ENCODE data around the gene SLC50A1.
A peak's percentile ranks its signal among the peaks of the same experiment; 100 is the strongest.

Gene SLC50A1

DNA sequence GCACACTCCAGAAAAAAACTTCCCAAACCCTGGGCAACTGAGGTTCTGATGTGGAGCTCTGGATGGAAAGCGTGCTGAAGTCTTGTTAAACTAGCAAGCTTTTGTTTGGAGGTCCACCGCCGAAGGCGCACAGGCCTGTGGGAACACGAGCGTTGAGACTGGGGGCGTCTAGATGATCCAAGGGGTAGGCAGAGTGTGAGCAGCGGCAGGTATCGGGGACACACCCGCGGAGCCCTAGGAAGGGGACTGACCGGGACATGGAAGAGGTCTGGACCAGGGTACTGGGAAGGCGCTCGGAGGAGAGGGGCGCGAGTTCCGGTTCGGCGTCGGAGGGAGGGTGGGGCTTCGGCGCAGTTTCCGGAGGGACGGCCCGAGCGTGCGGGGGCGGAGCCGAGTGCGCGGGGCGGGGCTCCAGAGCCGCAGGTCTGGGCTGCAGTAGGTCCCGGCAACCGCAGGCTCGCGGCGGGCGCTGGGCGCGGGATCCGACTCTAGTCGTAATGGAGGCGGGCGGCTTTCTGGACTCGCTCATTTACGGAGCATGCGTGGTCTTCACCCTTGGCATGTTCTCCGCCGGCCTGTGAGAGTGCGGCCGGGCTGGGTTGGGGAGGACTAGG, at the start of gene SLC50A1:
Gene SLC50A1 (plus strand): TSS at position 438 of the 614 bp plus-strand sequence. CDS start 60 bp downstream, at position 498.
- peak; percentile 95 for DNase-seq (ENCODE audit: low spot score)
- no peak for FAIRE-seq

DNA sequence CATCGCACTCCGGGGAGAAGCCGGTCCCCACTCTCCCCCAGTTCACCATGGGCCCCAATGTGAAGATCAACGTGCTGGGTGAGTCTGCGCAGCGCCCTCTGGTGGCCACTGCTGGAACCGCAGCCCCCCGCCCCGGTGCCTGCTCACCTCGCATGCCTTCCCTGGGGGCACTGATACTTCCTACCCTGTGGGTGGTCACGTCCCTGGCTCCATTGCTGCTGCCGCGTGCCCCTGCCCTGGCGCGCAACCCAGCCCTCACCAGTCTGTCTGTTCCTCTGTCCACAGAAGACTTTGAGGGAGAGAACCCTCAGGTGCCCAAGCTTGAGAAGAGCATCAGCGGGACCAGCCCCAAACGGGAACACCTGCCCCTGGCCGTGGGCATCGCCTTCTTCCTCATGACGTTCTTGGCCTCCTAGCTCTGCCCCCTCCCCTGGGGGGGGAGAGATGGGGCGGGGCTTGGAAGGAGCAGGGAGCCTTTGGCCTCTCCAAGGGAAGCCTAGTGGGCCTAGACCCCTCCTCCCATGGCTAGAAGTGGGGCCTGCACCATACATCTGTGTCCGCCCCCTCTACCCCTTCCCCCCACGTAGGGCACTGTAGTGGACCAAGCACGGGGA, 49.4 kb upstream of the SLC50A1 start:
- DNase-seq (ENCODE audit: low spot score) (peak; percentile 78), FAIRE-seq (no peak)

DNA sequence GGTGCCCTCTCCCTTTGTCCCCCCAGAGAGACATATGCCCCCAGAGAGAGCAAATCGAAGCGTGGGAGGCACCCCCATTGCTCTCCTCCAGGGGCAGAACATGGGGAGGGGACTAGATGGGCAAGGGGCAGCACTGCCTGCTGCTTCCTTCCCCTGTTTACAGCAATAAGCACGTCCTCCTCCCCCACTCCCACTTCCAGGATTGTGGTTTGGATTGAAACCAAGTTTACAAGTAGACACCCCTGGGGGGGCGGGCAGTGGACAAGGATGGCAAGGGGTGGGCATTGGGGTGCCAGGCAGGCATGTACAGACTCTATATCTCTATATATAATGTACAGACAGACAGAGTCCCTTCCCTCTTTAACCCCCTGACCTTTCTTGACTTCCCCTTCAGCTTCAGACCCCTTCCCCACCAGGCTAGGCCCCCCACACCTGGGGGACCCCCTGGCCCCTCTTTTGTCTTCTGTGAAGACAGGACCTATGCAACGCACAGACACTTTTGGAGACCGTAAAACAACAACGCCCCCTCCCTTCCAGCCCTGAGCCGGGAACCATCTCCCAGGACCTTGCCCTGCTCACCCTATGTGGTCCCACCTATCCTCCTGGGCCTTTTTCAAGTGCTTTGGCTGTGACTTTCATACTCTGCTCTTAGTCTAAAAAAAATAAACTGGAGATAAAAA, 48.7 kb upstream of the SLC50A1 start:
- DNase-seq (ENCODE audit: low spot score) (no peak), FAIRE-seq (no peak)

GRCh38 chr1:155091071-155092051, 44.3 kb upstream of the SLC50A1 start:
- peak; percentile 78 for DNase-seq (ENCODE audit: low spot score)
- no peak for FAIRE-seq

- DNase-seq (ENCODE audit: low spot score) (no peak), FAIRE-seq (no peak)
Measured at GRCh38 chr1:155092131-155092530, 43.5 kb upstream of the SLC50A1 start.

DNA sequence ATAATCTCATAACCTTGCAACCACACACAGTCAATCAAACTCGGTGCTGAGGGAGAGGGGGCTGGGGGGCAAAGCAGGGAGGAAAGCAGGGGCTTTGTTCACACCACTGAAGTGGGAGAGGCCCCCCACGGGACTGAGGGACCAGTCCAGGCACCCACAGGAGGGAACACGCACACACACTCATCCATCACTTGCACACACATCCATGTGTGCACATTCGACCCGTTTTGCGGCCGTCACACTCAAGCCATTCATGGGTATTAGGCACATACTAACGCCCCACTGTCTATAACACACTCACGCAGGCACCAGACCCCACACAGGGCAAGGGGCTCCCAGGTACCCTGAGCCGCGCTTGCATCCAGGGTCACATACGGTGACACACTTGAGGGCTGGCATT, 43.0 kb upstream of the SLC50A1 start:
- DNase-seq (ENCODE audit: low spot score) (no peak), FAIRE-seq (no peak)

DNA sequence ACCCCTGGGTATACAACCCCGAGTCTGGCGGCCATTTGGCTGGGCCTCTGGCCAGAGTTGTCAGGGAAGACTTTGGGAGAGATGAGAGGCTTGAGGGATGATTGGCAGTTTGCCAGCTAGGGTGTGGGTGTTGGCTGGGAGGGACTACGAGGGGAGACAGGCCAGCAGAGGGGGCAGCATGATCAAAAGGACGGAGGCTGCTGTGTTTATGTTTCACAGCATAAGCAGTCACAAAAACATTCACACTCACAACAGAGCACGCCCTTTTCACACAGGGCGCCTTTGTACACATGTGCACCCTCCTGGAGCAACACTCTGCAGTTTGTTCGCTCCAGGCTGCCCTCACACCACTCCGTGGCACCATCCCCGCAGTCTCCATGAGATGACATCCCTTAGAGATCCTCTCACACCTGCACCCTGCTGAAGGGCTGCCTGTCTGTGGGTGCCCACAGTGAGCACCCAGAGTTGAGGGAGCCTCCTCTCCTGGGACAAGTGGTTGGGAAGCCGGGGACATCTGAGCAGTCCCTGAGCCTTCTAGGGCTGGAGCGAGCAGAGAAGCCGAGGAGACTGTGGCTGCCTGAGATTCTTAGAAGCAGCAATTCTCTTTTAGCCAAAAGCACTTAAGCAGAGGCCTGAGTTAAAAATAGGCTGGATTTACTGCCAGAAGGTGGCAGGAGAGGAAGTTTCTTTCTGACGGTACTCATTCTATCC, 41.6 kb upstream of the SLC50A1 start:
- FAIRE-seq, result no peak
- DNase-seq (ENCODE audit: low spot score), result no peak

GRCh38 chr1:155094622-155094948, 41.1 kb upstream of the SLC50A1 start:
- DNase-seq (ENCODE audit: low spot score), result no peak
- FAIRE-seq, result no peak

- no peak for DNase-seq (ENCODE audit: low spot score)
- FAIRE-seq, result no peak
Measured at GRCh38 chr1:155099331-155099730, 36.3 kb upstream of the SLC50A1 start.

GRCh38 chr1:155103325-155103724, 32.3 kb upstream of the SLC50A1 start:
- FAIRE-seq (no peak), DNase-seq (ENCODE audit: low spot score) (no peak)

DNA sequence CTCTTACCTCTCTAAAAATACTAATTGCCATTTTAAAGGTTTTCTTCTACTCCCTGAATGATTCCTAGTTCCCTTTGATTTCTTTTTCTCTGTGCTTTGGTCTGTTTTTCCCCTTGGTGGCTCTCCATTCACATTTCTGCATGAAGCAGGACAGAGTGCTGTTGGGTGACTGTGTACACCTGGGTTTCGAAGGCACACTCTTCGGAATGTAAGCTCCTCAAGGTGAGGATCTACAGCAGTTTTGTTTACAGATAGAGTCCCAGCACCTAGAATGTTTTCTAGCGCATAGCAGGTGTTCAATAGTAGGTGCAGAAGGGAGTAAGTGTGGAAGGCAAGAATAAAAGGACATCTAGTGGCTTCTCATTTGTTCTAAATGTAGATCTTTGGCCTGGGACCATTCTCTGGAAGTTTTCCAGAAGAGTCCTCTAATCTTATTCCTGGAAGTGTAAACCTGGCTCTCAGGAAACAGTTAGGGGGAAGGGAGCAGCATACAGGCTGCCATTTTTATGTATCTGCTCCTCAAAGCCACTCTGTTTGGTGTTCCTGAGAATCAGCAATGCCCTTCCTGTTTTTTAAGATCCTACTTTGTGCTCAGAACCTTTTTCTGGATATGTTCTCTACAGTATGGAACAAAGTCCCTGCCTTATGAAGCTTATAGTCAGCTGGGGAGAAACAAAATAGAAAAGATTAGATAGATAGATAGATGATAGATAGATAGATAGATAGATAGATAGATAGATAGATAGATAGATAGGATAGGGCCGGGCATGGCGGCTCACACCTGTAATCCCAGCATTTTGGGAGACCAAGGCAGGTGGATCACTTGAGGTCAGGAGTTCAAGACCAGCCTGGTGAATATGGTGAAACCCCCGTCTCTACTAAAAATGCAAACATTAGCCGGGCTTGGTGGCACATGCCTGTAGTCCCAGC, 30.8 kb upstream of the SLC50A1 start:
- DNase-seq (ENCODE audit: low spot score) (no peak), FAIRE-seq (no peak)

GRCh38 chr1:155105604-155106011, 30.0 kb upstream of the SLC50A1 start:
- FAIRE-seq (no peak), DNase-seq (ENCODE audit: low spot score) (no peak)

GRCh38 chr1:155106862-155107261, 28.8 kb upstream of the SLC50A1 start:
- FAIRE-seq, result no peak
- no peak for DNase-seq (ENCODE audit: low spot score)

GRCh38 chr1:155107309-155108264, 28.1 kb upstream of the SLC50A1 start:
- DNase-seq (ENCODE audit: low spot score) (no peak), FAIRE-seq (no peak)

- no peak for FAIRE-seq
- DNase-seq (ENCODE audit: low spot score), result no peak
Measured at GRCh38 chr1:155108296-155108695, 27.4 kb upstream of the SLC50A1 start.

- DNase-seq (ENCODE audit: low spot score) (no peak), FAIRE-seq (no peak)
Measured at GRCh38 chr1:155110381-155110780, 25.3 kb upstream of the SLC50A1 start.

DNA sequence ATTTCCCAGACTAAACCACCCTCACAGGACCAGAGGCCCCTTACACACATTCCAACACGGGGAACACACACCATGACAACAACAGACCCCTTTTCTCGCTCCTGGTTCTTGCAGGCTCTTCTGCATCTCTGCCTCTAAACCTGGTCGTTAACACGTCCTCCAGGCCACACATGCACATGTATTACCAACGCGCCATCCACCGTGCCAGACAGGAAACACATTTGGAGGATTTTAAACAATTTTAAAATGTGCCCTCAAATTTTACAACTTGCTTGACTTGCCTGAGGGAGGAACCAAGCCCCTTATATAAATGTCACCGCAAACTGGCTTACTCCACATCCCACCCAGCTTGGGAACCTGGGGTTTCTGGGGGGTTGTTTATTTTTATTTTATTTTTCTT, 24.8 kb upstream of the SLC50A1 start:
- FAIRE-seq, result no peak

DNA sequence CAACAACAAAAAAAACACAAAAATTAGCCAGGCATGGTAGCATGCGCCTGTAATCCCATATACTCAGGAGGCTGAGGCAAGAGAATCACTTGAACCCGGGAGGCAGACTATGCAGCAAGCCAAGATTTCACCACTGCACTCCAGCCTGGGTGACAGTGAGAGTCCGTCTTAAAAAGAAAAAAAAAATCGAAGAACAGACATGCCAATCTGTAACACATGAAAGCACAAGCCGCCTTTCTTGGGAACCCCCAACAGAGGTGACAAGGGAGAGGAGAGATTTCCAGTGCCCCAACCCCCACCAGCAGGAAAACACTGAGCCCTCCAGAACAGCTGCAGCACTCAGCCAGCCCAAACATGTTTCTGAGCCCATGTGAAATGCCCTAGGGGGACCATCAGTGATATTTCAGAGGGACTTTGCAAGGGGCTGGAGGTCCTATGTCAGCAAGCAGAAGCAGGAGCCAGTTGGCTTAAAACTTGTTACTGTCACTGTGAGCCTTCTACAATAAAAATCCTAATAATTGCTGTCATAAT, 22.1 kb upstream of the SLC50A1 start:
- FAIRE-seq (no peak), DNase-seq (ENCODE audit: low spot score) (no peak)

More for the DNA sequence above, 24.8 kb upstream of the SLC50A1 start:
- DNase-seq (ENCODE audit: low spot score), result no peak

All from urothelium cell line (cell line).